K562 (cell line): ENCODE results near the gene P2RX3. TPM values are rescaled to one million over a fixed set of nuclear protein-coding genes. Genes with fewer than 3 reads are reported as not detected.

Source experiments
- GABPB2 ChIP-seq: fragments of 250-450 bp; sonication (Bioruptor Pico); conservative IDR thresholded peaks from 2 replicates; pipeline ENCODE4 v1.5.1; 2021; ENCODE audit warnings: mild to moderate bottlenecking
- HSF4 ChIP-seq: fragments of 250-450 bp; sonication (Bioruptor Pico); IDR thresholded peaks from 2 replicates; pipeline ENCODE4 v2.1.2; 2022; ENCODE audit warnings: mild to moderate bottlenecking, moderate library complexity, borderline replicate concordance
- XRCC5 ChIP-seq: fragments of 200-400 bp; formaldehyde crosslinking; IDR thresholded peaks from 2 replicates; pipeline ENCODE4 v1.6.1; 2017; ENCODE audit warnings: low read depth, mild to moderate bottlenecking, low read length
- ZNF436 ChIP-seq: fragments of 250-450, 450-650 bp; sonication (Bioruptor Pico); formaldehyde crosslinking; IDR thresholded peaks from 2 replicates; pipeline ENCODE4 v1.7.0; 2020; ENCODE audit warnings: mild to moderate bottlenecking
- ZNF583 ChIP-seq: fragments of 250-450 bp; sonication (Bioruptor Pico); IDR thresholded peaks from 2 replicates; pipeline ENCODE4 v1.4.0; 2020
- polyA plus RNA-seq, 8 experiments: library from polyadenylated mRNA; depleted of rRNA in 4 of 8; stranded (reverse) in 5 of 8; unstranded in 3 of 8; fragments of >200 nt; fragmentation: Nextera tagmentation in 2 of 8; fragmentation: Illumina TruSeq in 1 of 8; extraction: Ambion mirVana in 2 of 8; extraction: Trizol in 1 of 8; gene quantifications; 2 replicates each; pipeline versions ENCODE4 v1.2.1 to v1.2.3, GENCODE V29; 2011 to 2014; ENCODE audit warnings: inconsistent platforms in 1 of 8, missing spikeins in 1 of 8
- total RNA-seq, 7 experiments: library from RNA; depleted of rRNA in 6 of 7; stranded (reverse); fragments of >200 nt in 6 of 7; fragmentation: Illumina TruSeq in 2 of 7; extraction: Trizol in 2 of 7; gene quantifications; 2 replicates each; pipeline versions ENCODE4 v1.2.1 to v1.2.3, GENCODE V29; 2011 to 2021; ENCODE audit warnings: low replicate concordance in 1 of 7
- TF ChIP-seq, protein P1 (sequence below): sonication (generic); formaldehyde crosslinking; IDR thresholded peaks from 2 replicates; pipeline ENCODE4 v1.8.1; 2023; ENCODE audit warnings: missing genetic modification reagents, mild to moderate bottlenecking, borderline replicate concordance
- TF ChIP-seq, protein P2 (sequence below): fragments of 250-450 bp; sonication (Bioruptor Pico); IDR thresholded peaks from 2 replicates; pipeline ENCODE4 v1.5.0; 2021; ENCODE audit warnings: mild to moderate bottlenecking, borderline replicate concordance
- TF ChIP-seq, protein P3 (sequence below), 2 experiments: fragments of 450-650 bp; conservative IDR thresholded peaks; 2 replicates each; pipeline ENCODE4 v1.6.1; 2017; ENCODE audit warnings: mild to moderate bottlenecking in 2 of 2, moderate library complexity in 2 of 2

P2RX3 gene
- total and polyA plus RNA-seq, 9 of the 15 experiments (the other 6 are each of a cell fraction or from before 2014, with no cell fraction given) = not detected

DNA sequence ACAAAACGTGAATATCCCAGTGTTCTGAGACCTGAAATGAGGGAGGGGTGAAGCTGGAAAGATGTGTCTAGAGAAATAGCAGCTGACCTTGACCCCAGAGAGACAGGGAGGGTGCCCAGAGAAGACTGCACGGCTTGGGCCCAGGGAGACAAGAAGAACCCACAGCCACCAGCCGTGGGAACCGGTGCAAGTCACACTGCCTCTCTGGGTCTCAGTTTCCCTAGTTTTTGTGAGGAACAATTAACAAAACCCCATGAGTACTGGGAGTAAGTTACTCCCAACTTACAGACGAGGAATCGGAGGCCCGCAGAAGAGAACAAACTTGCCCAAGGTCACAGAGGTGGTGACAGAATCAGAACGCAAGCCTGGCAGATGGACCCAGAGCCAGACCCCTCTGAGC is 32.6 kb upstream of the P2RX3 start (continued):
- TF ChIP-seq, protein P1, sequence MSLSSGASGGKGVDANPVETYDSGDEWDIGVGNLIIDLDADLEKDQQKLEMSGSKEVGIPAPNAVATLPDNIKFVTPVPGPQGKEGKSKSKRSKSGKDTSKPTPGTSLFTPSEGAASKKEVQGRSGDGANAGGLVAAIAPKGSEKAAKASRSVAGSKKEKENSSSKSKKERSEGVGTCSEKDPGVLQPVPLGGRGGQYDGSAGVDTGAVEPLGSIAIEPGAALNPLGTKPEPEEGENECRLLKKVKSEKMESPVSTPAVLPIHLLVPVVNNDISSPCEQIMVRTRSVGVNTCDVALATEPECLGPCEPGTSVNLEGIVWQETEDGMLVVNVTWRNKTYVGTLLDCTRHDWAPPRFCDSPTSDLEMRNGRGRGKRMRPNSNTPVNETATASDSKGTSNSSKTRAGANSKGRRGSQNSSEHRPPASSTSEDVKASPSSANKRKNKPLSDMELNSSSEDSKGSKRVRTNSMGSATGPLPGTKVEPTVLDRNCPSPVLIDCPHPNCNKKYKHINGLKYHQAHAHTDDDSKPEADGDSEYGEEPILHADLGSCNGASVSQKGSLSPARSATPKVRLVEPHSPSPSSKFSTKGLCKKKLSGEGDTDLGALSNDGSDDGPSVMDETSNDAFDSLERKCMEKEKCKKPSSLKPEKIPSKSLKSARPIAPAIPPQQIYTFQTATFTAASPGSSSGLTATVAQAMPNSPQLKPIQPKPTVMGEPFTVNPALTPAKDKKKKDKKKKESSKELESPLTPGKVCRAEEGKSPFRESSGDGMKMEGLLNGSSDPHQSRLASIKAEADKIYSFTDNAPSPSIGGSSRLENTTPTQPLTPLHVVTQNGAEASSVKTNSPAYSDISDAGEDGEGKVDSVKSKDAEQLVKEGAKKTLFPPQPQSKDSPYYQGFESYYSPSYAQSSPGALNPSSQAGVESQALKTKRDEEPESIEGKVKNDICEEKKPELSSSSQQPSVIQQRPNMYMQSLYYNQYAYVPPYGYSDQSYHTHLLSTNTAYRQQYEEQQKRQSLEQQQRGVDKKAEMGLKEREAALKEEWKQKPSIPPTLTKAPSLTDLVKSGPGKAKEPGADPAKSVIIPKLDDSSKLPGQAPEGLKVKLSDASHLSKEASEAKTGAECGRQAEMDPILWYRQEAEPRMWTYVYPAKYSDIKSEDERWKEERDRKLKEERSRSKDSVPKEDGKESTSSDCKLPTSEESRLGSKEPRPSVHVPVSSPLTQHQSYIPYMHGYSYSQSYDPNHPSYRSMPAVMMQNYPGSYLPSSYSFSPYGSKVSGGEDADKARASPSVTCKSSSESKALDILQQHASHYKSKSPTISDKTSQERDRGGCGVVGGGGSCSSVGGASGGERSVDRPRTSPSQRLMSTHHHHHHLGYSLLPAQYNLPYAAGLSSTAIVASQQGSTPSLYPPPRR = no peak
- no peak for TF ChIP-seq GABPB2 (CRISPR knock-in tag)
- TF ChIP-seq HSF4 (CRISPR knock-in tag) = no peak
- TF ChIP-seq XRCC5 = no peak
- TF ChIP-seq, protein P2, sequence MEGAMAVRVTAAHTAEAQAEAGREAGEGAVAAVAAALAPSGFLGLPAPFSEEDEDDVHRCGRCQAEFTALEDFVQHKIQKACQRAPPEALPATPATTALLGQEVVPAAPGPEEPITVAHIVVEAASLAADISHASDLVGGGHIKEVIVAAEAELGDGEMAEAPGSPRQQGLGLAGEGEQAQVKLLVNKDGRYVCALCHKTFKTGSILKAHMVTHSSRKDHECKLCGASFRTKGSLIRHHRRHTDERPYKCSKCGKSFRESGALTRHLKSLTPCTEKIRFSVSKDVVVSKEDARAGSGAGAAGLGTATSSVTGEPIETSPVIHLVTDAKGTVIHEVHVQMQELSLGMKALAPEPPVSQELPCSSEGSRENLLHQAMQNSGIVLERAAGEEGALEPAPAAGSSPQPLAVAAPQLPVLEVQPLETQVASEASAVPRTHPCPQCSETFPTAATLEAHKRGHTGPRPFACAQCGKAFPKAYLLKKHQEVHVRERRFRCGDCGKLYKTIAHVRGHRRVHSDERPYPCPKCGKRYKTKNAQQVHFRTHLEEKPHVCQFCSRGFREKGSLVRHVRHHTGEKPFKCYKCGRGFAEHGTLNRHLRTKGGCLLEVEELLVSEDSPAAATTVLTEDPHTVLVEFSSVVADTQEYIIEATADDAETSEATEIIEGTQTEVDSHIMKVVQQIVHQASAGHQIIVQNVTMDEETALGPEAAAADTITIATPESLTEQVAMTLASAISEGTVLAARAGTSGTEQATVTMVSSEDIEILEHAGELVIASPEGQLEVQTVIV (CRISPR knock-in tag) = no peak
- no peak for TF ChIP-seq ZNF583 (CRISPR knock-in tag)
- TF ChIP-seq, protein P3, sequence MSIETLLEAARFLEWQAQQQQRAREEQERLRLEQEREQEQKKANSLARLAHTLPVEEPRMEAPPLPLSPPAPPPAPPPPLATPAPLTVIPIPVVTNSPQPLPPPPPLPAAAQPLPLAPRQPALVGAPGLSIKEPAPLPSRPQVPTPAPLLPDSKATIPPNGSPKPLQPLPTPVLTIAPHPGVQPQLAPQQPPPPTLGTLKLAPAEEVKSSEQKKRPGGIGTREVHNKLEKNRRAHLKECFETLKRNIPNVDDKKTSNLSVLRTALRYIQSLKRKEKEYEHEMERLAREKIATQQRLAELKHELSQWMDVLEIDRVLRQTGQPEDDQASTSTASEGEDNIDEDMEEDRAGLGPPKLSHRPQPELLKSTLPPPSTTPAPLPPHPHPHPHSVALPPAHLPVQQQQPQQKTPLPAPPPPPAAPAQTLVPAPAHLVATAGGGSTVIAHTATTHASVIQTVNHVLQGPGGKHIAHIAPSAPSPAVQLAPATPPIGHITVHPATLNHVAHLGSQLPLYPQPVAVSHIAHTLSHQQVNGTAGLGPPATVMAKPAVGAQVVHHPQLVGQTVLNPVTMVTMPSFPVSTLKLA (conservative IDR thresholded peaks at IDR 0.05) = no peak
- no peak for TF ChIP-seq ZNF436 (CRISPR knock-in tag)
